K562 (cell line): ENCODE measurements around the gene PITPNM3. TPM values are rescaled to one million over a fixed set of nuclear protein-coding genes. Genes with fewer than 3 reads are reported as not detected.

Experiments
- ATAC-seq: fragments of 200-7000 bp; cut with Tn5 transposase; 3 replicates; pipeline ENCODE4 v1.9.1; 2020; ENCODE audit warnings: moderate library complexity
- BruUV-seq: library from RNA; stranded (reverse); fragments of 400-500 nt; replicated peaks from 2 replicates; lab custom pipeline; 2021; lab: Mats Ljungman, UMichigan
- CTCF ChIA-PET: fragments of 300-600 bp; formaldehyde crosslinking; extraction: SDS; loops from one replicate; lab custom pipeline; 2021; ENCODE audit warnings: low intra/inter-chr PET ratio; lab: Yijun Ruan, JAX
- POLR2A ChIA-PET: fragments of 300-600, 350-650 bp; sonication (Branson Sonifier 250); formaldehyde crosslinking; extraction: SDS; loops from one replicate; lab custom pipeline; 2021; ENCODE audit warnings: antibody characterized with exemption, inconsistent platforms; lab: Yijun Ruan, JAX
- DNase-seq, 4 experiments: peaks; one replicate each; pipeline versions ENCODE4 v3.0.0 to v3.0.0-alpha.2; 2011 to 2018; ENCODE audit warnings: low spot score in 3 of 4, mixed read lengths in 3 of 4; ENCODE audit errors: extremely low read depth in 1 of 4
- FAIRE-seq: peaks from 2 replicates; lab custom pipeline; 2011; peaks lifted over from hg19 to GRCh38; lab: Jason Lieb, UNC
- H2AFZ ChIP-seq: 2 replicates; pipeline ENCODE4 v1.6.0; 2011; ENCODE audit warnings: low read depth, low read length, control low read depth, inconsistent platforms
- H3K27ac ChIP-seq: fragments of 200-600 bp; 3 replicates; pipeline ENCODE4 v1.8.0; 2011; ENCODE audit warnings: low read depth, mild to moderate bottlenecking, control low read depth, inconsistent platforms, low read length, moderate library complexity, mixed read lengths; ENCODE audit errors: extremely low read depth
- H3K27me3 ChIP-seq, 2 experiments: fragments of 300-600 bp in 1 of 2; 2 replicates in 1 of 2; 3 replicates in 1 of 2; pipeline versions ENCODE4 v1.6.0 to v1.8.0; 2011; ENCODE audit warnings: inconsistent platforms in 2 of 2, low read length in 2 of 2, mild to moderate bottlenecking in 1 of 2, mixed read lengths in 1 of 2, moderate library complexity in 1 of 2; ENCODE audit not compliant: control insufficient read depth in 2 of 2, insufficient read depth in 2 of 2
- H3K36me3 ChIP-seq: fragments of 300-600 bp; 3 replicates; pipeline ENCODE4 v1.8.0; 2011; ENCODE audit warnings: mild to moderate bottlenecking, low read length, inconsistent platforms; ENCODE audit not compliant: control insufficient read depth, insufficient read depth
- H3K4me1 ChIP-seq, 2 experiments: fragments of 200-600 bp in 1 of 2; replicated peaks in 1 of 2; 2 replicates in 1 of 2; 3 replicates in 1 of 2; pipeline versions ENCODE4 v1.5.1 to v1.8.0; 2011; ENCODE audit warnings: inconsistent platforms in 2 of 2, low read length in 2 of 2, mild to moderate bottlenecking in 1 of 2, mixed read lengths in 1 of 2, moderate library complexity in 1 of 2; ENCODE audit not compliant: control insufficient read depth in 2 of 2, insufficient read depth in 2 of 2
- H3K4me2 ChIP-seq: 2 replicates; pipeline ENCODE4 v1.6.1; 2011; ENCODE audit warnings: low read length, control low read depth, inconsistent platforms, mixed read lengths; ENCODE audit not compliant: insufficient read depth
- H3K4me3 ChIP-seq: fragments of 200-600 bp; sonication (generic), shearing (Covaris generic); 2 replicates; pipeline ENCODE4 v1.5.1; 2016; ENCODE audit warnings: control low read depth, inconsistent platforms
- H3K79me2 ChIP-seq: fragments of 200-600 bp; 3 replicates; pipeline ENCODE4 v1.8.0; 2011; ENCODE audit warnings: low read length, inconsistent platforms; ENCODE audit not compliant: control insufficient read depth, insufficient read depth
- H3K9ac ChIP-seq, 2 experiments: 2 replicates each; pipeline versions ENCODE4 v1.6.0 to v1.6.1; 2011; ENCODE audit warnings: low read depth in 2 of 2, low read length in 2 of 2, control low read depth in 1 of 2, inconsistent platforms in 1 of 2, mild to moderate bottlenecking in 1 of 2, mixed read lengths in 1 of 2; ENCODE audit not compliant: insufficient read depth in 1 of 2
- H3K9me1 ChIP-seq: one replicate; pipeline ENCODE4 v1.6.0; 2011; ENCODE audit warnings: inconsistent platforms, mild to moderate bottlenecking, low read length, moderate library complexity; ENCODE audit not compliant: control insufficient read depth, insufficient read depth
- H3K9me3 ChIP-seq: replicated peaks from 2 replicates; pipeline ENCODE4 v1.5.1; 2011; ENCODE audit warnings: low read depth, low read length, inconsistent platforms; ENCODE audit not compliant: control insufficient read depth, insufficient read depth
- H4K20me1 ChIP-seq: replicated peaks from 2 replicates; pipeline ENCODE4 v1.6.1; 2011; ENCODE audit warnings: low read length, inconsistent platforms, mixed read lengths; ENCODE audit not compliant: control insufficient read depth, insufficient read depth
- CEBPB ChIP-seq: fragments of 450-650 bp; IDR thresholded peaks from 2 replicates; pipeline ENCODE4 v1.6.1; 2016; ENCODE audit warnings: missing genetic modification characterization, missing compliant biosample characterization
- IFI16 ChIP-seq: fragments of 250-450 bp; sonication (Bioruptor Pico); IDR thresholded peaks from 2 replicates; pipeline ENCODE4 v2.1.2; 2022; ENCODE audit warnings: mild to moderate bottlenecking, inconsistent platforms
- KAT2B ChIP-seq: IDR thresholded peaks from one replicate; pipeline ENCODE4 v1.6.1; 2012; ENCODE audit warnings: low read depth, mild to moderate bottlenecking, control low read depth, inconsistent platforms, low read length, moderate library complexity
- KDM5B ChIP-seq: fragments of 200-600 bp; sonication (generic); IDR thresholded peaks from 2 replicates; pipeline ENCODE4 v1.6.1; 2012; ENCODE audit warnings: low read depth, mild to moderate bottlenecking, moderate library complexity, low read length, control low read depth, inconsistent platforms; ENCODE audit not compliant: insufficient replicate concordance
- MAFK ChIP-seq: IDR thresholded peaks from 2 replicates; pipeline ENCODE4 v1.6.1; 2011; ENCODE audit warnings: low read length, improper control_type of control experiment
- MIER1 ChIP-seq: fragments of 450-650 bp; IDR thresholded peaks from 2 replicates; pipeline ENCODE4 v1.6.1; 2016; ENCODE audit warnings: antibody characterized with exemption, mild to moderate bottlenecking, low read depth
- PCBP2 ChIP-seq: fragments of 200-400 bp; formaldehyde crosslinking; IDR thresholded peaks from 2 replicates; pipeline ENCODE4 v1.6.1; 2018; ENCODE audit warnings: low read length, low read depth, mild to moderate bottlenecking, moderate library complexity; ENCODE audit not compliant: poor library complexity, severe bottlenecking
- SREBF2 ChIP-seq: sonication (generic); formaldehyde crosslinking; IDR thresholded peaks from 2 replicates; pipeline ENCODE4 v1.4.0; 2020; ENCODE audit warnings: mild to moderate bottlenecking, missing genetic modification reagents
- SRF ChIP-seq, 2 experiments: fragments of 250-450, 450-650 bp in 1 of 2; sonication (Bioruptor Pico) in 1 of 2; sonication (generic) in 1 of 2; formaldehyde crosslinking; IDR thresholded peaks; 2 replicates each; pipeline versions ENCODE4 v1.5.0 to v1.5.1; 2020 to 2022; ENCODE audit warnings: mild to moderate bottlenecking in 1 of 2, missing genetic modification reagents in 1 of 2
- STAT5B ChIP-seq: fragments of 250-450 bp; sonication (Bioruptor Pico); IDR thresholded peaks from 2 replicates; pipeline ENCODE4 v1.8.0; 2021; ENCODE audit warnings: mild to moderate bottlenecking, inconsistent platforms
- TFAP4 ChIP-seq: sonication (generic); formaldehyde crosslinking; IDR thresholded peaks from 2 replicates; pipeline ENCODE4 v1.8.0; 2022; ENCODE audit warnings: missing genetic modification reagents, mild to moderate bottlenecking, moderate library complexity, borderline replicate concordance
- ZNF197 ChIP-seq: fragments of 200-800 bp; sonication (Bioruptor generic); IDR thresholded peaks from 2 replicates; pipeline ENCODE4 v1.6.1; 2016; ENCODE audit warnings: low read depth, missing genetic modification characterization, missing compliant biosample characterization
- ZNF445 ChIP-seq: fragments of 250-450 bp; sonication (Bioruptor Pico); IDR thresholded peaks from 2 replicates; pipeline ENCODE4 v1.4.0; 2020; ENCODE audit warnings: low read depth, mild to moderate bottlenecking, moderate library complexity
- ZNF639 ChIP-seq, 2 experiments: fragments of 200-800 bp in 1 of 2; sonication (Bioruptor generic) in 1 of 2; sonication (generic) in 1 of 2; formaldehyde crosslinking in 1 of 2; IDR thresholded peaks in 1 of 2; conservative IDR thresholded peaks in 1 of 2; 2 replicates each; pipeline versions ENCODE4 v1.5.0 to v1.6.1; 2016 to 2020; ENCODE audit warnings: missing compliant biosample characterization in 1 of 2, missing genetic modification characterization in 1 of 2, missing genetic modification reagents in 1 of 2
- ZNF655 ChIP-seq: fragments of 250-450 bp; sonication (Bioruptor Pico); IDR thresholded peaks from 2 replicates; pipeline ENCODE4 v1.5.0; 2021
- WGBS: fragments of 100-300 bp; shearing (Covaris generic); methylation state at CpG from one replicate; pipeline ENCODE4 v1.1.6; 2016; ENCODE audit warnings: low coverage, mixed read lengths; ENCODE audit not compliant: insufficient coverage; ENCODE audit errors: missing lambda C conversion rate; 5-methylcytosine and 5-hydroxymethylcytosine counted together
- in situ Hi-C: fragments of 300-500 bp; cut with MboI; formaldehyde crosslinking; loops from 4 replicates; pipeline ENCODE4 v1.15.0; 2018; ENCODE audit warnings: inconsistent platforms, mixed read lengths
- intact Hi-C: fragments of 100-400 bp; cut with micrococcal nuclease; formaldehyde crosslinking; loops from 2 replicates; pipeline ENCODE4 v1.14.2; 2022
- polyA plus RNA-seq, 8 experiments: library from polyadenylated mRNA; depleted of rRNA in 4 of 8; stranded (reverse) in 5 of 8; unstranded in 3 of 8; fragments of >200 nt; fragmentation: Nextera tagmentation in 2 of 8; fragmentation: Illumina TruSeq in 1 of 8; extraction: Ambion mirVana in 2 of 8; extraction: Trizol in 1 of 8; gene quantifications; 2 replicates each; pipeline versions ENCODE4 v1.2.1 to v1.2.3, GENCODE V29; 2011 to 2014; ENCODE audit warnings: inconsistent platforms in 1 of 8, missing spikeins in 1 of 8
- total RNA-seq, 7 experiments: library from RNA; depleted of rRNA in 6 of 7; stranded (reverse); fragments of >200 nt in 6 of 7; fragmentation: Illumina TruSeq in 2 of 7; extraction: Trizol in 2 of 7; gene quantifications; 2 replicates each; pipeline versions ENCODE4 v1.2.1 to v1.2.3, GENCODE V29; 2011 to 2021; ENCODE audit warnings: low replicate concordance in 1 of 7
- TF ChIP-seq, protein P1 (sequence below): fragments of 250-450 bp; sonication (Bioruptor Pico); IDR thresholded peaks from 2 replicates; pipeline ENCODE4 v1.5.0; 2021

PITPNM3 gene
- total and polyA plus RNA-seq, 9 of the 15 experiments (the other 6 are each of a cell fraction or from before 2014, with no cell fraction given): 0.14 to 0.38 (median 0.22) TPM; not detected in 2

GRCh38 chr17:6455321-6455705 lies 101.0 kb downstream of the PITPNM3 start:
- no peaks in the 10 kb centered on the region for H3K36me3 ChIP-seq
- ATAC-seq: no peak
- ChIA-PET POLR2A (no interaction called here), CTCF (interaction anchor here (0.6 kb wide), 1 partner anchor 44 kb away, joined by 3 read pairs; no protein-coding TSS in a partner anchor)
- no peaks in the 10 kb centered on the region for H3K9me1 ChIP-seq
- in situ Hi-C loops (no loop called here), intact Hi-C loops (loop anchor here (10.0 kb wide), 1 partner anchor 189 kb away; the partner anchor contains the start of genes KIAA0753 and TXNDC17)
- BruUV-seq: no TSS peak
- peaks cover 24 to 37% of the 10 kb centered on the region in 2 experiments for H3K4me1 ChIP-seq
- no peaks in the 10 kb centered on the region for H3K79me2 ChIP-seq
- 30% methylated on average over 2 of the region's 35 CpGs for WGBS
- TF ChIP-seq MAFK (no peak), KDM5B (no peak), PCBP2 (no peak), IFI16 (CRISPR knock-in tag) (no peak), TFAP4 (CRISPR knock-in tag) (no peak), ZNF655 (CRISPR knock-in tag) (no peak), ZNF445 (CRISPR knock-in tag) (no peak), SREBF2 (CRISPR knock-in tag) (no peak), ZNF197 (no peak), STAT5B (no peak), ZNF639 (CRISPR knock-in tag; conservative IDR thresholded peaks at IDR 0.05 in 1 of 2, IDR thresholded peaks at IDR 0.05 in 1 of 2) (no peak), MIER1 (no peak), KAT2B (no peak), CEBPB (no peak), SRF (CRISPR knock-in tag; IDR thresholded peaks at IDR 0.05) (no peak)
- TF ChIP-seq, protein P1, sequence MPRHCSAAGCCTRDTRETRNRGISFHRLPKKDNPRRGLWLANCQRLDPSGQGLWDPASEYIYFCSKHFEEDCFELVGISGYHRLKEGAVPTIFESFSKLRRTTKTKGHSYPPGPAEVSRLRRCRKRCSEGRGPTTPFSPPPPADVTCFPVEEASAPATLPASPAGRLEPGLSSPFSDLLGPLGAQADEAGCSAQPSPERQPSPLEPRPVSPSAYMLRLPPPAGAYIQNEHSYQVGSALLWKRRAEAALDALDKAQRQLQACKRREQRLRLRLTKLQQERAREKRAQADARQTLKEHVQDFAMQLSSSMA (CRISPR knock-in tag): no peak
- no peaks in the 10 kb centered on the region for H3K9me3 ChIP-seq
- no peak for DNase-seq
- FAIRE-seq: no peak
- no peaks in the 10 kb centered on the region for H3K27me3 ChIP-seq
- H3K4me3 ChIP-seq: no peak overlapping the region
- no peaks in the 10 kb centered on the region for H4K20me1 ChIP-seq
- no peak overlapping the region for H3K9ac ChIP-seq
- H2AFZ ChIP-seq: no peak overlapping the region
- H3K4me2 ChIP-seq: no peak overlapping the region
- no peak overlapping the region for H3K27ac ChIP-seq
